GM19372 (cell line): ENCODE data around the gene OSBPL6.

Experiments used
- ATAC-seq: cut with Tn5 transposase; IDR thresholded peaks from one replicate; pipeline ENCODE4 v1.9.1; 2021; ENCODE audit warnings: mild to moderate bottlenecking, low read depth, moderate library complexity; ENCODE audit not compliant: unreplicated experiment

Gene OSBPL6

DNA sequence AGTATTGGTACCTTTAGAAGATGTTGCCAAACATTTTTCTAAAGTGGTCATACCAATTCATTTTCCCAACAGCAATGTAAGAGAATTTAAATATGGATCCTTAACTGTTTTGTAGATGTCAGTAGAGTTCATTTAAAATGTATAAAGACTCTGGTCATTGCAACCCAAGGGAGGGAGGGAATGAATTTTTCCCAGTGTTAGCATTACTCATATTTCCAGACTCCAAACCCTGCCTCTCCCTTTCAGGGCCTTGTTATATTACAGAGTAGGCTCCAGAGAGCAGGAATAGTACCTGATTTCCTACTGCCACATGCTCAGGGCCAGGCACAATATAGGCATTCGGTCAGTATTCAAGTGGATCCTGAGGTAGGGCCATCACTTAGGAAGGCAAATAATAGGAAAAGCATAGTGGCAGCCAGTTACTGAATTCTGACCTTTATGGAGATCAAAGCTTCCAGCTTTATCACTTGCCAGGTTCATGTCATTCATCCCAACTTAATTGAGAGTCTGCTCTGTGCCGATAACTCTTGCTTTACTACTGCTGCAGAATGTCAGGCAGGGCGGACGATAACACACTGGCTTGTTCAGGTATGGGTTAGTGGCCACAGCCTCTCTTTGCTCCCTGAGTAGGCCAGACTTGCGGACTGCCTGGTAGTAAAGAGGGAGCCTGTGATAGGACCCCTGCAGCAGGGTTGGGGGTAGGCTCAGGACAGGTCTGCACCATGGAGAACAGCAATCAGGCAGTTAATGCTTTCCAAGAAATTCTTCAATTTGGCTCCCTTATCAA lies 75.3 kb downstream of the OSBPL6 start:
- no peak for ATAC-seq

DNA sequence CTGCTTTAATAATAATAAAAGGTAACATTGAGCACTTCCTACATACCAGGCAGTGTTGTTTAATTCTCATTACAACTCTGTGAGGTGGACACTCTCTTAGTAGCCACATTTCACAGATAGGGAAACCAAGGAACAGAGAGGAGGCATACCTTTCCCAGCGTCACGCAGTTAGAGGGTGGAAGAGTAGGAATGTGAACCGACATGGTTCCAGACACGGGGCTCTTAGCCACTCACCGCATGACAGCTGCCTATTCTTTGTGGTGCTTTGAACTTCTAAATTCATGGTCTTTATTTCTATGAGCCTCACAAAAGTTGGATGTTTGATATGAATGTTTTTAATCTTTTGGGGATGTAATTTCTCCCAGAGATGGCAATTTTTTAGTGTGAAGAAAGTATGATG lies 76.0 kb downstream of the OSBPL6 start:
- no peak for ATAC-seq

GRCh38 chr2:178271094-178271493 lies 76.8 kb downstream of the OSBPL6 start:
- no peak for ATAC-seq

- ATAC-seq = no peak
Observed at GRCh38 chr2:178271629-178272333, 77.5 kb downstream of the OSBPL6 start.

GRCh38 chr2:178273787-178274360 lies 79.6 kb downstream of the OSBPL6 start:
- no peak for ATAC-seq

DNA sequence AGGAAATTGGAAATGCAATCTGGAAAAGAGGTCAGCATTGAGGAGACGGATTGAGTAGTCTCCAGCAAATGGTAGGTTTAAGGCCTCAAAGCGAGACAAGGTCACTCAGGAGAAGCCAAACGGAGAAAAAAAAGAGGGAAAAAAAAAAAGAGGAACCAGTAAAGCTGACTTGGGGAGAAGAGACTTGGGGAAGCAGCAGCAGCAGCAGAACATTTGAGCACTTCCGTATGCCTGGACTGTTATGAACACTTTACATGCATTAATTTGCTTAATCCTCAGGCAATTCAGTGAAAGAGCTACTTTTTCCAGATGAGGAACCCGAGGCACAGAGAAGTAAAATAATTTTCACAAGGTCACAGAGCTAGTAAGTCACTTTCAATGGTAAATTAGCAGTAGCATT lies 81.3 kb downstream of the OSBPL6 start:
- no peak for ATAC-seq

GRCh38 chr2:178277741-178278197 lies 83.5 kb downstream of the OSBPL6 start:
- no peak for ATAC-seq

- ATAC-seq = no peak
Observed at GRCh38 chr2:178279142-178279541, 84.8 kb downstream of the OSBPL6 start.

DNA sequence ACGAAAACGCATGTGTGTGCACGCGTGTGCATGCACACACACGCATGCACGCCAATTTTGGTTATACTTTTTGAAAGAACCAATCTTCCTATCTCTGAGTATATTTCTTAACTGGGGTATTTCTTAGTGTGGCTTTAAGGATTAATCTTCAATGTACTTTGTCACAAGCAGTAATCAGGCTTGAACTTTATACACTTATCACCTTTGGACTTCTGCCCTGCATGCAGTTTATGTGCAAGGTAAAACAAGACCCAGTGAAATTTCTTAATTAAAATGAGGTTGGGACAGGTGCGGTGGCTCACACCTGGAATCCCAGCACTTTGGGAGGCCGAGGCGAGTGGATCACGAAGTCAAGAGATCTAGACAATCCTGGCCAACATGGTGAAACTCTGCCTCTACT lies 85.3 kb downstream of the OSBPL6 start:
- no peak for ATAC-seq

DNA sequence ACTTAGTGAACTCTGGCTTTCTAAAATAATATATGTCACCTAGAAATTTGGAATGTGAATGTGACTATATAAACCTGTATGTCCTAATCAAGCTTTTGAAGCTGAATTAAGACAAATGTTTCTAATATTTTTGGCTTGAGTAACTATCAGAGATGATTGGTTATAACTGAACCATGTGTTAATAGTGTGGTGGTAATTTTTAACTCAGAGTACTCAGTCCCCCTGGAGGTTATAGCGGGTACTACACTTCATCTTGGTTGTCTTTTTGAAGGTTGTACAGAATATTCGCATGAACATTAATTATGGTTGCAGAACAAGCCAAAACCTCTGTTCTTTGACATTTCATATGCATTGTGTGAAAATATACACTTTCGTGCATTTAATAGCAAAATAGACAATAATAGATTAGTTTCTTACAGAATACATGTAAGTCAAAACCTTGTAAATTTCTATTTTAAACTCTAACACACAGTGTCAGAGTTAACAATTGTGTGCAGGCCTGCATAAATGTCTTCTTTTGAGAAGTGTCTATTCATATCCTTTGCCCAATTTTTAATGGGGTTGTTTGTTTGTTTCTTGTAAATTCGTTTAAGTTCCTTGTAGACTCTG lies 86.0 kb downstream of the OSBPL6 start:
- peak; percentile 88 for ATAC-seq

- ATAC-seq = no peak
Observed at GRCh38 chr2:178282075-178282815, 87.9 kb downstream of the OSBPL6 start.

DNA sequence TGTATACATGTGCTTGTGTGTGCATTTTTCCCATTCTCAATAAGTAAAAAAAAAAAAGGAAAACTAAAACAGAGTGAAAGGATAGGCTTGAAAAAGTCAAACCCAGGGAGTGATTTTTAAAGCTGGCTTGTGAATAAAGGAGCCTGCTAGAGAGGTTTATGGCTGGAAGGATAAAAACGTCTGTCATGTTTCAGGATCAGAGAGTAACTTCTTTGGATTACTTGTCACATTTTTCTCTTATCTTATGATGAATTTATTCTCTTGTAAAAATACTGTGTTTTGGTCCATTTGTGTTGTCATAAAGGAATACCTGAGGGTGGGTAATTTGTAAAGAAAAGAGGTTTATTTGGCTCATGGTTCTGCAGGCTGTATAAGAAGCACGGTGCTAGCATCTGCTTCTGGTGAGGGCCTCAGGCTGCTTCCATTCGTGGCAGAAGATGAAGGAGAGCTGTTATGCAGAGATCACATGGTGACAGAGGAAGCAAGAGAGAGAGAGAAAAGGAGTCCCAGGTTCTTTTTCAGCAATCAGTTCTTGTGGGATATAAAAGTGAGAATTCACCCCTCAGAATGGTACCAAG lies 89.1 kb downstream of the OSBPL6 start:
- ATAC-seq = no peak

- no peak for ATAC-seq
Observed at GRCh38 chr2:178284613-178285286, 90.4 kb downstream of the OSBPL6 start.

DNA sequence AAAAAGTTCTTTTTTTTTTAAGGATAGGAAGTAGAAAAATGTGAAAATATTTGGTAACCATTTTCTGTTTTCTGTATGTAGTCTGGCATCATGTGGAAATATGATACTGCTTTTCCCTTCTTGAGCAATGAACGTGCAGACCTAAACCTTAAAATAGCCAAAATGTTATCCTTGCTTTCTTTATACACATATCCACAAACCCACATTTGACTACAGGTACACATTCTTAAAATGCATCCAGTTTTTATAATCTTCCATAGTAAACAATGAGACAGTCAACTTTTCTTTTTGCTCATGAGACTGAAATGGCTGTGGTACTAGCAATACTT lies 90.9 kb downstream of the OSBPL6 start:
- ATAC-seq = no peak

- no peak for ATAC-seq
Observed at GRCh38 chr2:178286636-178287035, 92.3 kb downstream of the OSBPL6 start.

DNA sequence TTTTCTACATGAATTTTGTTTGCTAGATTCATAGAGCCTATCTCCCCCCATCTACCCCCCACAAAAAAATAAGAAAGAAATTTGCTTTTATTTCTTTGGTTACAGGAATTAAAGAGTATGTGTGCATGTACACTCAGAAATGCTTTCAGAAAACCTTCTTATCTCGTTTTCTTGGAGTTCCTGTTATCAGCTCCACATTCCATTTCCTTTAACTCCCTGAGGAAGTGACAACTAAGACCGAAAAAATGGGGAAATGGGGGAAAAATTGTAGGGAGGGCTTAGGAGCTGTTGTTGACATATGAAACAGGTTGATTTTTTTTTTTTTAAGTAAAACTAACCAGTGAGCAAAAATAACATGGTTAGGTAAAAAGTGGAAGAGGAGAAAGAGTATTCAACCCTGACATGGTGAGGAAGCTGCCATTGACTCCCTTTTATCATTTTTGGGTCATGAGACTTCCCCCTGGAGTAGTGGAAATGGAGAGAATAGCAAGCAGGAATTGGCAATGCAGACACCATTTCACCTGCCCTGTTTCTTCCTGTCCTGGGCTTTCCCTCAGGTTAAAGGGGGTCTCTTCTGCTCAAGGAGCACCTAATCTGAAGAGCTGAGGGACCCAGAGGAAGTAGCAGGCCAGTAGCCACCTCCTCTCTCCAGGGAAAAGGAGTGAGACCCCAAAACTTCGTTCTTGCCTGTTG lies 93.5 kb downstream of the OSBPL6 start:
- no peak for ATAC-seq

DNA sequence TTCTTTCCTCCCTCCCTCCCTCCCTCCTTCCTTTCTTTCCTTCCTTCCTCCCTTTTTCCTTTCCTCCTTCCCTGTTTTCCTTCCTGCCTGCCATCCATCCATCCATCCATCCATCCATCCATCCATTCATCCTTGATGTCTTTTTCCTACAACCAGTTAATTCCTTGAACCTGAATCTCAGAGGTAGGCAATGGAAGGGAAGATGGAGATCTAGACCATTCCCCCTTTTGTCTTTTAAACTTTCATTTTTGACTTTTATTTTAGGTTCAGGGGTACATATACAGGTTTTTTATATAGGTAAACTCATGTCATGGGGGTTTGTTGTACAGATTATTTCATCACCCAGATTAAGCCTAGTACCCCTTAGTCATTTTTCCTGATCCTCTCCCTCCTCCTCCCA lies 97.4 kb downstream of the OSBPL6 start:
- no peak for ATAC-seq

GRCh38 chr2:178292586-178292985 lies 98.3 kb downstream of the OSBPL6 start:
- ATAC-seq = no peak

- no peak for ATAC-seq
Observed at GRCh38 chr2:178295115-178295514, 100.8 kb downstream of the OSBPL6 start.
